Measurements from ENCODE around the gene ERVV-1. TPM values are rescaled to one million over a fixed set of nuclear protein-coding genes. Genes with fewer than 3 reads are reported as not detected.
"Not testable (repeated sequence)": the region's sequence is repeated elsewhere in the genome, so short reads cannot be mapped to it uniquely, and the experiment has no call there.

ERVV-1 gene
- total RNA-seq, 1 donor from 2014 or later, result not detected

- intact Hi-C loops (cut with DNase I), result no loop called here
- DNase-seq (ENCODE audit: missing footprints), result no peak
- no peak for ATAC-seq
Measured at GRCh38 chr19:53012006-53012405, 1.7 kb upstream of the ERVV-1 start.

GRCh38 chr19:53015159-53015558, 1.4 kb downstream of the ERVV-1 start:
- ATAC-seq, result no peak
- DNase-seq (ENCODE audit: missing footprints), result no peak
- intact Hi-C loops (cut with DNase I), result no loop called here

- intact Hi-C loops (cut with DNase I), result no loop called here
- no peak for DNase-seq (ENCODE audit: missing footprints)
- no peak for ATAC-seq
Measured at GRCh38 chr19:53015730-53016129, 2.0 kb downstream of the ERVV-1 start.

GRCh38 chr19:53019684-53020083, 6.0 kb downstream of the ERVV-1 start:
- ATAC-seq (no peak), DNase-seq (ENCODE audit: missing footprints) (no peak)
- intact Hi-C loops (cut with DNase I), result no loop called here

GRCh38 chr19:53028306-53028705, 14.6 kb downstream of the ERVV-1 start:
- intact Hi-C loops (cut with DNase I), result not testable (repeated sequence)

GRCh38 chr19:53034054-53034453, 20.3 kb downstream of the ERVV-1 start:
- DNase-seq (ENCODE audit: missing footprints), result no peak
- intact Hi-C loops (cut with DNase I), result no loop called here
- ATAC-seq, result no peak

More at GRCh38 chr19:53028306-53028705, 14.6 kb downstream of the ERVV-1 start:
- not testable (repeated sequence) for ATAC-seq; DNase-seq (ENCODE audit: missing footprints)

GRCh38 chr19:53034948-53035675, 21.4 kb downstream of the ERVV-1 start:
- DNase-seq (ENCODE audit: missing footprints) (no peak), ATAC-seq (no peak)
- intact Hi-C loops (cut with DNase I), result no loop called here

GRCh38 chr19:53037101-53038097, 23.7 kb downstream of the ERVV-1 start:
- DNase-seq (ENCODE audit: missing footprints) (no peak), ATAC-seq (no peak)
- intact Hi-C loops (cut with DNase I), result no loop called here

- ATAC-seq, result no peak
Measured at GRCh38 chr19:53041366-53041765, 27.6 kb downstream of the ERVV-1 start.

GRCh38 chr19:53045536-53045935, 31.8 kb downstream of the ERVV-1 start:
- DNase-seq (ENCODE audit: missing footprints) (no peak), ATAC-seq (no peak)
- intact Hi-C loops (cut with DNase I), result no loop called here

More at GRCh38 chr19:53041366-53041765, 27.6 kb downstream of the ERVV-1 start:
- intact Hi-C loops (cut with DNase I), result no loop called here
- no peak for DNase-seq (ENCODE audit: missing footprints)

- intact Hi-C loops (cut with DNase I), result no loop called here
- DNase-seq (ENCODE audit: missing footprints), result no peak
- ATAC-seq, result no peak
Measured at GRCh38 chr19:53047379-53047778, 33.7 kb downstream of the ERVV-1 start.

- intact Hi-C loops (cut with DNase I), result no loop called here
- ATAC-seq, result no peak
- DNase-seq (ENCODE audit: missing footprints), result no peak
Measured at GRCh38 chr19:53055117-53055516, 41.4 kb downstream of the ERVV-1 start.

GRCh38 chr19:53057904-53058580, 44.3 kb downstream of the ERVV-1 start:
- intact Hi-C loops (cut with DNase I), result no loop called here
- DNase-seq (ENCODE audit: missing footprints) (no peak), ATAC-seq (peak; percentile 88)

Other genes starting within 250 kb of the ERVV-1 start
- gene ZNF600, start 227.1 kb upstream of the ERVV-1 start, total RNA-seq, result 2.8 TPM
- 9.3 TPM for gene ZNF28, start 192.3 kb upstream of the ERVV-1 start, total RNA-seq
- 7.1 TPM for gene ZNF468, start 156.3 kb upstream of the ERVV-1 start, total RNA-seq
- 10.4 TPM for gene ZNF320, start 116.3 kb upstream of the ERVV-1 start, total RNA-seq
- 1.3 TPM for gene ZNF888, start 90.5 kb upstream of the ERVV-1 start, total RNA-seq
- gene ZNF816, start 51.0 kb upstream of the ERVV-1 start, total RNA-seq, result 4.4 TPM
- gene ERVV-2, start 30.8 kb downstream of the ERVV-1 start, total RNA-seq, result not detected
- gene ZNF160, start 89.5 kb downstream of the ERVV-1 start, total RNA-seq, result 16.5 TPM
- gene ZNF415, start 119.0 kb downstream of the ERVV-1 start, total RNA-seq, result 18.6 TPM
- gene ZNF347, start 145.1 kb downstream of the ERVV-1 start, total RNA-seq, result 5.1 TPM
- 0.73 TPM for gene ZNF665, start 179.4 kb downstream of the ERVV-1 start, total RNA-seq
- 20.1 TPM for gene ZNF677, start 241.0 kb downstream of the ERVV-1 start, total RNA-seq
- gene VN1R2, start 244.4 kb downstream of the ERVV-1 start, total RNA-seq, result not detected

Measured in Right ventricle myocardium inferior (tissue), 1 donor.